Mesothelial cell of epicardium (in vitro differentiated cells): ENCODE results near the gene YTHDF2. TPM values are rescaled to one million over a fixed set of nuclear protein-coding genes. Genes with fewer than 3 reads are reported as not detected.

ENCODE experiments used
- DNase-seq, 2 experiments: peaks; one replicate each; pipeline ENCODE4 v3.0.0; 2021; ENCODE audit warnings: low spot score in 2 of 2; ENCODE audit not compliant: unreplicated experiment in 2 of 2
- H3K27ac Mint-ChIP-seq: 2 replicates; pipeline ENCODE4 v1.8.0; 2021; ENCODE audit warnings: mixed read lengths
- H3K27me3 Mint-ChIP-seq: 2 replicates; pipeline ENCODE4 v1.8.0; 2021; ENCODE audit warnings: low read depth, mixed read lengths
- H3K36me3 Mint-ChIP-seq: 2 replicates; pipeline ENCODE4 v1.8.0; 2021; ENCODE audit warnings: mixed read lengths
- H3K4me1 Mint-ChIP-seq: 2 replicates; pipeline ENCODE4 v1.8.0; 2021; ENCODE audit warnings: mixed read lengths
- H3K4me3 Mint-ChIP-seq: 2 replicates; pipeline ENCODE4 v1.8.0; 2021; ENCODE audit warnings: mild to moderate bottlenecking, moderate library complexity, mixed read lengths
- H3K9me3 Mint-ChIP-seq: 2 replicates; pipeline ENCODE4 v1.8.0; 2021; ENCODE audit warnings: mixed read lengths
- total RNA-seq: library from RNA; stranded (reverse); gene quantifications from 3 replicates; pipeline ENCODE4 v1.2.1, GENCODE V29; 2021
- TF ChIP-seq, protein P1 (sequence below): fragments of 200-600 bp; sonication (generic); IDR thresholded peaks from one replicate; pipeline ENCODE4 v1.5.0; 2021; ENCODE audit warnings: antibody characterized with exemption; ENCODE audit not compliant: unreplicated experiment

YTHDF2 gene
- total RNA-seq, 1 donor from 2014 or later = 130 TPM

DNA sequence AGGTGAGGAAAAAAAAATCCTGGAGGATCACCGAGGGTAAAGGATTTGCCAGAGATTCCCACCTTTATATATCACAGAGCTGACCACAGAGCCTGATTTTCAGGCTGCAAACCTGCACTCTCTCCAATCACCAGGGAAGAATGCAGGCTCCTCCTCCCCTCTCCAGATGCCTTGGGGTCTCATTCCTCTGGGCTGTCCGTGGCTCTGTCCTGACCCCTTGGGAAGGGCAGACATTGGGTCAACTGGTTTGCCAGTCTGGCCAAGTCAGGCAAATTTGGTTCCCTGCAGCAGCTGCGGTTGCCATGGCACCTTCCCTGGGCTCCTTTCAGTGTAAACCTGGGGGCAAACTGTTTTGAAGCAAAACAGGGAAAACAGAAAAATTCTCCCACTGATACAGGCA lies 63.6 kb downstream of the YTHDF2 start:
- Mint-ChIP-seq H3K27me3 (no peaks in the 10 kb centered on the region), H3K4me1 (peaks cover 5% of the 10 kb centered on the region), H3K4me3 (no peak overlapping the region), H3K27ac (no peak overlapping the region), H3K36me3 (no peaks in the 10 kb centered on the region), H3K9me3 (no peaks in the 10 kb centered on the region)
- TF ChIP-seq, protein P1, sequence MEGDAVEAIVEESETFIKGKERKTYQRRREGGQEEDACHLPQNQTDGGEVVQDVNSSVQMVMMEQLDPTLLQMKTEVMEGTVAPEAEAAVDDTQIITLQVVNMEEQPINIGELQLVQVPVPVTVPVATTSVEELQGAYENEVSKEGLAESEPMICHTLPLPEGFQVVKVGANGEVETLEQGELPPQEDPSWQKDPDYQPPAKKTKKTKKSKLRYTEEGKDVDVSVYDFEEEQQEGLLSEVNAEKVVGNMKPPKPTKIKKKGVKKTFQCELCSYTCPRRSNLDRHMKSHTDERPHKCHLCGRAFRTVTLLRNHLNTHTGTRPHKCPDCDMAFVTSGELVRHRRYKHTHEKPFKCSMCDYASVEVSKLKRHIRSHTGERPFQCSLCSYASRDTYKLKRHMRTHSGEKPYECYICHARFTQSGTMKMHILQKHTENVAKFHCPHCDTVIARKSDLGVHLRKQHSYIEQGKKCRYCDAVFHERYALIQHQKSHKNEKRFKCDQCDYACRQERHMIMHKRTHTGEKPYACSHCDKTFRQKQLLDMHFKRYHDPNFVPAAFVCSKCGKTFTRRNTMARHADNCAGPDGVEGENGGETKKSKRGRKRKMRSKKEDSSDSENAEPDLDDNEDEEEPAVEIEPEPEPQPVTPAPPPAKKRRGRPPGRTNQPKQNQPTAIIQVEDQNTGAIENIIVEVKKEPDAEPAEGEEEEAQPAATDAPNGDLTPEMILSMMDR = no peak
- no peak for DNase-seq

DNA sequence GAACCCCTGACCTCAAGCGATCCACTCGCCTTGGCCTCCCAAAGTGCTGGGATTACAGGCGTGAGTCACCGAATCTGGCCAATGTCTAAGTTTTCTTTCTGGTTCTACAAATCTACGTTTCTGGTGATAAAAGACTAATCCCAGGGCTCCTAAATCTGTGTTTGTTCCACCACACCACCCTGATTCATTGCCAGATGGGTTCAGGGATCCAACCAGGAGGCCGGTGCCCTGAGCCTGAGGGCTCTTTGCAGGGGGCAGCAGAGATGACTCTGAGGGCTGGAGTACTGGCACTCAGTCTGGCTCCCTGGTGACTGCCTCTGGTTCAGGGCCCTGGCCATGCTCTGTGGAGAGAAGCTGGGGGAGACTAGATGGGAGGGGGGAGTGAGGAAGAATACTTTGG lies 64.7 kb downstream of the YTHDF2 start:
- no peaks in the 10 kb centered on the region for H3K27me3 Mint-ChIP-seq
- H3K36me3 Mint-ChIP-seq = no peaks in the 10 kb centered on the region
- TF ChIP-seq, protein P1 = no peak
- H3K4me3 Mint-ChIP-seq = no peak overlapping the region
- H3K27ac Mint-ChIP-seq = no peak overlapping the region
- no peak for DNase-seq
- no peaks in the 10 kb centered on the region for H3K9me3 Mint-ChIP-seq
- peaks cover 5% of the 10 kb centered on the region for H3K4me1 Mint-ChIP-seq

DNA sequence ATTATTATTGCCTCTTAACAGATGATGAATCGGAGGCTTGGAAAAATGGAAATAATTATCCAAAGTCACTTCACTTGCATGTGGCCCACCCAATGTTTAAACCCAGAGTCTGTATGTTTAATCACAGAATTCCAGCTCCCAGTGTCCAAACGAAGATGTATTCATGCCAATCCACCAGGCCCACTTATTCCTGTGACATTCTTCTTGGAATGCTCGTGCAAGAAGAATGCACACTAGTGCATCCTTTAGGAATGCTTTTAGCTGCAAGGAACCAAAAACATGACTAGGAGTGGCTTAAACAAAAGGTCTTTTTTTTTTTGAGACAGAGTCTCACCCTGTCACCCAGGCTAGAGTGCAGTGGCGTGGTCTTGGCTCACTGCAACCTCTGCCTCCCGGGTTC lies 66.3 kb downstream of the YTHDF2 start:
- no peaks in the 10 kb centered on the region for H3K9me3 Mint-ChIP-seq
- no peaks in the 10 kb centered on the region for H3K27me3 Mint-ChIP-seq
- no peak overlapping the region for H3K4me3 Mint-ChIP-seq
- no peaks in the 10 kb centered on the region for H3K36me3 Mint-ChIP-seq
- no peak overlapping the region for H3K27ac Mint-ChIP-seq
- TF ChIP-seq, protein P1 = no peak
- no peak for DNase-seq
- H3K4me1 Mint-ChIP-seq = peaks cover 5% of the 10 kb centered on the region

- DNase-seq = no peak
- Mint-ChIP-seq H3K27ac (no peak overlapping the region), H3K4me1 (peaks cover 4% of the 10 kb centered on the region), H3K36me3 (no peaks in the 10 kb centered on the region), H3K27me3 (no peaks in the 10 kb centered on the region), H3K4me3 (no peak overlapping the region), H3K9me3 (no peaks in the 10 kb centered on the region)
- TF ChIP-seq, protein P1 = no peak
These were observed 66.9 kb downstream of the YTHDF2 start for GRCh38 chr1:28803662-28804061.

- Mint-ChIP-seq H3K27ac (no peak overlapping the region), H3K27me3 (no peaks in the 10 kb centered on the region)
- TF ChIP-seq, protein P1 = no peak
These were observed 67.3 kb downstream of the YTHDF2 start for GRCh38 chr1:28804071-28804470.

DNA sequence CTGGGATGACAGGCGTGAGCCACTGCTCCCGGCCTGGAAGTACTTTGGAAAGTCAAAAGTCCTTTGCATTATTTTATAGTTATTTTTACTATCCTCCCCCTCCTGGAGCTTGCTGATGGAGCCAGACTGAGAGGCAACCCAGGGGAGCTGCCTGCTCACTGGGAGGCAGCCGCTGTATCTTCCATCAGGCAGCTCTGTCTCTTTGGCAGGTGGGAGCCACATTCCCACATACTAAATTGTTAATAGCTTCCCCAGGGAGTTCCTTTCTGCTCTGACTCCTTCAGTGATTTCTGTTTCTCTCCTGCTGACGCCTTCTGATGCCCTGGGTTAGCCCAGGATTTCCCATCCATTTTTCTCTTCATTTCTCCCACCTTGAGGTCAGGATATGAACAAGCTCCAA lies 70.3 kb downstream of the YTHDF2 start:
- TF ChIP-seq, protein P1 = no peak
- Mint-ChIP-seq H3K4me1 (no peaks in the 10 kb centered on the region), H3K27ac (no peak overlapping the region), H3K27me3 (peaks cover 25% of the 10 kb centered on the region), H3K36me3 (no peaks in the 10 kb centered on the region), H3K9me3 (no peaks in the 10 kb centered on the region), H3K4me3 (no peak overlapping the region)
- DNase-seq = no peak

More at GRCh38 chr1:28804071-28804470, 67.3 kb downstream of the YTHDF2 start:
- Mint-ChIP-seq H3K4me1 (peaks cover 2% of the 10 kb centered on the region), H3K4me3 (no peak overlapping the region), H3K36me3 (no peaks in the 10 kb centered on the region), H3K9me3 (no peaks in the 10 kb centered on the region)
- DNase-seq = no peak
